ENCODE measurements around the gene MEA1. TPM values are rescaled to one million over a fixed set of nuclear protein-coding genes. Genes with fewer than 3 reads are reported as not detected.
"Not testable (repeated sequence)": the region's sequence is repeated elsewhere in the genome, so short reads cannot be mapped to it uniquely, and the experiment has no call there.

The MEA1 gene
- total and polyA plus RNA-seq, 9 donors = 48.2 to 95.1 (median 63.2) TPM

DNA sequence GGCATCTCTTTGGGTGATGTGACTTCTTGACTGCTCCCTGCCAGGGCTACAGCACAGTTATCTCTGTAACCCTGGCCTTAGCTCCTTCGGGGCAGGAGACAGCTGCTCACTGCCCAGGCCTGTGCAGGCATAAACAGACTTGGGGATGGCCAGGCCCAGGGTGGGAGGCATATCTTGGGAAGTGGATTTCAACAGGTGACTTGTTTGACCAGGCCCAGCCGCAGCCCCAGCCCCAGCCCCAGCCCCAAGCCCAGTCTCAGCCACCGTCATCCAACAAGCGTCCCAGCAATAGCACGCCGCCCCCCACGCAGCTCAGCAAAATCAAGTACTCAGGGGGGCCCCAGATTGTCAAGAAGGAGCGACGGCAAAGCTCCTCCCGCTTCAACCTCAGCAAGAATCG lies 7.5 kb downstream of the MEA1 start:
- Histone ChIP-seq H3K27ac (no peak overlapping the region), H3K4me1 (ENCODE audit: insufficient read depth) (no peaks in the 10 kb centered on the region), H3K9me3 (no peaks in the 10 kb centered on the region), H3K4me3 (no peak overlapping the region), H3K36me3 (no peaks in the 10 kb centered on the region), H3K27me3 (no peaks in the 10 kb centered on the region)
- 88 to 91% (median 89%) methylated on average over 11 of the region's 11 CpGs for WGBS, 3 donors
- DNase-seq = no peak
- TF ChIP-seq, protein P1, sequence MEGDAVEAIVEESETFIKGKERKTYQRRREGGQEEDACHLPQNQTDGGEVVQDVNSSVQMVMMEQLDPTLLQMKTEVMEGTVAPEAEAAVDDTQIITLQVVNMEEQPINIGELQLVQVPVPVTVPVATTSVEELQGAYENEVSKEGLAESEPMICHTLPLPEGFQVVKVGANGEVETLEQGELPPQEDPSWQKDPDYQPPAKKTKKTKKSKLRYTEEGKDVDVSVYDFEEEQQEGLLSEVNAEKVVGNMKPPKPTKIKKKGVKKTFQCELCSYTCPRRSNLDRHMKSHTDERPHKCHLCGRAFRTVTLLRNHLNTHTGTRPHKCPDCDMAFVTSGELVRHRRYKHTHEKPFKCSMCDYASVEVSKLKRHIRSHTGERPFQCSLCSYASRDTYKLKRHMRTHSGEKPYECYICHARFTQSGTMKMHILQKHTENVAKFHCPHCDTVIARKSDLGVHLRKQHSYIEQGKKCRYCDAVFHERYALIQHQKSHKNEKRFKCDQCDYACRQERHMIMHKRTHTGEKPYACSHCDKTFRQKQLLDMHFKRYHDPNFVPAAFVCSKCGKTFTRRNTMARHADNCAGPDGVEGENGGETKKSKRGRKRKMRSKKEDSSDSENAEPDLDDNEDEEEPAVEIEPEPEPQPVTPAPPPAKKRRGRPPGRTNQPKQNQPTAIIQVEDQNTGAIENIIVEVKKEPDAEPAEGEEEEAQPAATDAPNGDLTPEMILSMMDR (IDR thresholded peaks at IDR 0.05) = no peak
- no peak for TF ChIP-seq EP300 (IDR thresholded peaks at IDR 0.05)
- no peak for TF ChIP-seq POLR2A (IDR thresholded peaks at IDR 0.05)
- intact Hi-C loops (cut with DNase I) = no loop called here

DNA sequence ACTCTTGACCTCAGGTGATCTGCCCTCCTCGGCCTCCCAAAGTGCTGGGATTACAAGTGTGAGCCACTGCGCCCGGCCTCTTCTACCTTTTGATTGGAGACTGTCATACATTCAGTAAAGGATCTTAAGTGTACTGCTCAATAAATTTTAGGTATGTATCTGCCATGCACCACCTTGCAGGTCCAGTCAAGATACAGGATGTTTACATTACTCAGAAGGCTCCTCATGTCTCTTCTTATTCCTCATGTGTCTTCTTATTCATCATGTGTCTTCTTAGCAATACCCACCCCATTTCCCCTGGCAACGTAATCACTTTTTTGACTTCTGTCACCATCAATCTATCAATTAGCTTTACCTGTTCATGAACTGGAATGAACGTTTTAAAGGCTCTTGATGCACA lies 7.9 kb downstream of the MEA1 start:
- WGBS, 3 donors = 84 to 87% (median 85%) methylated on average over 5 of the region's 5 CpGs
- Histone ChIP-seq H3K9me3 (no peaks in the 10 kb centered on the region), H3K27ac (no peak overlapping the region), H3K4me1 (ENCODE audit: insufficient read depth) (no peaks in the 10 kb centered on the region), H3K4me3 (no peak overlapping the region), H3K27me3 (no peaks in the 10 kb centered on the region), H3K36me3 (no peaks in the 10 kb centered on the region)
- intact Hi-C loops (cut with DNase I) = no loop called here
- DNase-seq = no peak
- TF ChIP-seq POLR2A (IDR thresholded peaks at IDR 0.05) = no peak
- TF ChIP-seq EP300 (IDR thresholded peaks at IDR 0.05) = no peak
- TF ChIP-seq, protein P1 (IDR thresholded peaks at IDR 0.05) = no peak

DNA sequence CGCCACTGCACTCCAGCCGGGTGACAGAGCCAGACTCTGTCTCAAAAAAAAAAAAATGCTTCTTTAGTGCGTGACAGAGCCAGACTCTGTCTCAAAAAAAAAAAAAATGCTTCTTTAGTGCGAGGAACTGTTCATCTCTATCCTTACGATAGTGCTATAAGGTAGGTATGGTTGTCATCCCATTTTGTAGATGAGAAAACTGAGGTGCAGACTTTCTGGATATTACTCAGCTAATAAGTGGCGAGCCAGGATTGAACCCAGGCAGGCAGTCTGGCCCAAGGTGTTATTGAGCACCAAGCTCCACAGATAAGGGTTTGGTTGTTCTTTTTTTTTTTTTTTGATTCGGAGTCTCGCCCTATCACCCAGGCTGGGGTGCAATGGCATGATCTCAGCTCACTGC lies 11.9 kb downstream of the MEA1 start:
- Histone ChIP-seq H3K36me3 (no peaks in the 10 kb centered on the region), H3K9me3 (no peaks in the 10 kb centered on the region), H3K4me1 (ENCODE audit: insufficient read depth) (no peaks in the 10 kb centered on the region), H3K27ac (no peak overlapping the region), H3K27me3 (no peaks in the 10 kb centered on the region), H3K4me3 (no peak overlapping the region)
- 95 to 98% (median 95%) methylated on average over 8 of the region's 8 CpGs for WGBS, 3 donors
- no peak for DNase-seq
- no peak for TF ChIP-seq EP300 (IDR thresholded peaks at IDR 0.05)
- TF ChIP-seq POLR2A (IDR thresholded peaks at IDR 0.05) = no peak
- TF ChIP-seq, protein P1 (IDR thresholded peaks at IDR 0.05) = no peak
- intact Hi-C loops (cut with DNase I) = no loop called here

DNA sequence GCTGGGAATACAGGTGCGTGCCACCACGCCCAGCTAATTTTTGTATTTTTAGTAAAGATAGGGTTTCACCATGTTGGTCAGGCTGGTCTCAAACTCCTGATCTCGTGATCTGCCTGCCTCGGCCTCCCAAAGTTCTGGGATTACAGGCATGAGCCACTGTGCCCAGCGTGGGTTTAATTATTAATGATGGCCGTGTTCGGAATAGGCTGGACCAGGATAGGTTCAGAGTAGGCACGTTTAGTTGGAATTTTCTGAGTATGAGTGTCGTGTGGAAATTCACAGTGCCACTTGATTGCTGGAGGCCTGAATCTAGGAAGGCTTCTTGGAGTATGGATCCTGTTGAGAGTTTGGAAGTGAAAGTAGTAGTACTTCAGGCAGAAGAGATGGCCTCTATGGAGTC lies 15.5 kb downstream of the MEA1 start:
- H3K36me3 ChIP-seq; H3K9me3 ChIP-seq; H3K4me3 ChIP-seq; H3K27ac ChIP-seq; DNase-seq; H3K4me1 ChIP-seq (ENCODE audit: insufficient read depth); intact Hi-C loops (cut with DNase I); H3K27me3 ChIP-seq: not testable (repeated sequence)
- WGBS, 3 donors = 92 to 97% (median 94%) methylated on average over 9 of the region's 9 CpGs

DNA sequence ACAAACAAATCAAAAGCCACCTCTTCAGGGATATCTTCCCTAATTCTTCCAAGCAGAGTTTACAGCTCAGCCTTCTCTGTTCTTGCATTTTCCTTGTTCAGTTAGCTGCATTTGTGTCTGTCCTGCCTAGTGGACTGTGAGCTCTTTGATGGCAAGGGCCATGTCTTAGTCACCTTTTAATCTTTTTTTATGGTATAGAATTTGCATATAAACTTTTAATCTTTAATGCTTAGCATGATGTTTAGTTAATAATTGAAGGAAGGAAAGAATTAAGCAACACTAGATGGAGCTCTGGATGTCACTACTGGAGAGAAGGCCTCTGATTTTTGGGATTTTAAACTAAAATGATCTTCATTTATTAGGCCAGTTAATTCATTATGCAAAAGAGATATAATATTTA lies 17.2 kb downstream of the MEA1 start:
- H3K27ac ChIP-seq = no peak overlapping the region
- intact Hi-C loops (cut with DNase I) = no loop called here
- TF ChIP-seq POLR2A (IDR thresholded peaks at IDR 0.05) = no peak
- TF ChIP-seq, protein P1 (IDR thresholded peaks at IDR 0.05) = no peak
- TF ChIP-seq EP300 (IDR thresholded peaks at IDR 0.05) = no peak

More for the DNA sequence above, 17.2 kb downstream of the MEA1 start:
- Histone ChIP-seq H3K36me3 (no peaks in the 10 kb centered on the region), H3K27me3 (no peaks in the 10 kb centered on the region), H3K4me1 (ENCODE audit: insufficient read depth) (no peaks in the 10 kb centered on the region), H3K4me3 (no peak overlapping the region), H3K9me3 (no peaks in the 10 kb centered on the region)
- DNase-seq = no peak
